Endothelial cell of umbilical vein (primary cell): ENCODE results near the gene DAB2IP. TPM values are rescaled to one million over a fixed set of nuclear protein-coding genes. Genes with fewer than 3 reads are reported as not detected.

Experiments used
- BruUV-seq: library from RNA; stranded (reverse); fragments of 400-500 nt; replicated peaks from 2 replicates; lab custom pipeline; 2021; lab: Mats Ljungman, UMichigan
- CTCF ChIA-PET: fragments of 300-600, 350-600 bp; sonication (Branson Sonifier 250); formaldehyde crosslinking; loops from one replicate; lab custom pipeline; 2021; ENCODE audit warnings: antibody characterized with exemption, inconsistent platforms; lab: Charles Lee
- POLR2A ChIA-PET: fragments of 300-600, 350-600 bp; sonication (Branson Sonifier 250); formaldehyde crosslinking; loops from one replicate; lab custom pipeline; 2021; ENCODE audit warnings: antibody characterized with exemption, inconsistent platforms; lab: Charles Lee
- DNase-seq: peaks from one replicate; pipeline ENCODE4 v3.0.0-alpha.2; 2011; ENCODE audit warnings: low read depth, low spot score
- FAIRE-seq: peaks from 2 replicates; lab custom pipeline; 2011; peaks lifted over from hg19 to GRCh38; lab: Jason Lieb, UNC
- H2AFZ ChIP-seq: 2 replicates; pipeline ENCODE4 v1.6.0; 2012; ENCODE audit warnings: low read depth, low read length, control low read depth, inconsistent platforms
- H3K27ac ChIP-seq: 2 replicates; pipeline ENCODE4 v1.5.1; 2011; ENCODE audit warnings: low read depth, mild to moderate bottlenecking, control low read depth, low read length, moderate library complexity; ENCODE audit not compliant: insufficient read depth
- H3K27me3 ChIP-seq, 2 experiments: 2 replicates each; pipeline versions ENCODE4 v1.6.0 to v1.6.1; 2011; ENCODE audit warnings: low read length in 2 of 2, mixed read lengths in 1 of 2; ENCODE audit not compliant: control insufficient read depth in 2 of 2, insufficient read depth in 2 of 2
- H3K36me3 ChIP-seq, 2 experiments: 2 replicates in 1 of 2; 3 replicates in 1 of 2; pipeline ENCODE4 v1.5.1; 2011; ENCODE audit warnings: low read length in 2 of 2, mild to moderate bottlenecking in 1 of 2, moderate library complexity in 1 of 2; ENCODE audit not compliant: control insufficient read depth in 2 of 2, insufficient read depth in 2 of 2; ENCODE audit errors: extremely low read depth in 1 of 2
- H3K4me1 ChIP-seq: 3 replicates; pipeline ENCODE4 v1.5.1; 2011; ENCODE audit warnings: mild to moderate bottlenecking, low read length; ENCODE audit not compliant: control insufficient read depth, insufficient read depth; ENCODE audit errors: extremely low read depth
- H3K4me2 ChIP-seq: 2 replicates; pipeline ENCODE4 v1.6.1; 2011; ENCODE audit warnings: low read length, control low read depth, mixed read lengths; ENCODE audit not compliant: insufficient read depth
- H3K4me3 ChIP-seq, 3 experiments: fragments of 200-600 bp in 1 of 3; sonication (generic), shearing (Covaris generic) in 1 of 3; replicated peaks in 1 of 3; 2 replicates each; pipeline ENCODE4 v1.5.1; 2011 to 2016; ENCODE audit warnings: control low read depth in 3 of 3, low read length in 3 of 3, mild to moderate bottlenecking in 2 of 3, inconsistent platforms in 1 of 3, low read depth in 1 of 3, moderate library complexity in 1 of 3; ENCODE audit not compliant: insufficient read depth in 1 of 3
- H3K79me2 ChIP-seq: 2 replicates; pipeline ENCODE4 v1.6.0; 2012; ENCODE audit warnings: low read length, inconsistent platforms; ENCODE audit not compliant: control insufficient read depth, insufficient read depth
- H3K9ac ChIP-seq: replicated peaks from 2 replicates; pipeline ENCODE3; 2011; ENCODE audit warnings: low read length, control low read depth; ENCODE audit not compliant: insufficient read depth; ENCODE audit errors: extremely low read depth
- H3K9me1 ChIP-seq: replicated peaks from 3 replicates; pipeline ENCODE4 v1.6.0; 2011; ENCODE audit warnings: mild to moderate bottlenecking, low read length; ENCODE audit not compliant: control insufficient read depth, insufficient read depth; ENCODE audit errors: extremely low read depth
- H3K9me3 ChIP-seq: replicated peaks from 2 replicates; pipeline ENCODE4 v1.5.1; 2012; ENCODE audit warnings: low read length, inconsistent platforms; ENCODE audit not compliant: control insufficient read depth, insufficient read depth
- H4K20me1 ChIP-seq: replicated peaks from 2 replicates; pipeline ENCODE3; 2011; ENCODE audit warnings: mild to moderate bottlenecking, low read length; ENCODE audit not compliant: control insufficient read depth, insufficient read depth; ENCODE audit errors: extremely low read depth
- EZH2 ChIP-seq: IDR thresholded peaks from 2 replicates; pipeline ENCODE4 v1.6.1; 2012; ENCODE audit warnings: borderline replicate concordance, low read depth, mild to moderate bottlenecking, moderate library complexity, low read length, inconsistent platforms; ENCODE audit not compliant: severe bottlenecking
- FOS ChIP-seq: IDR thresholded peaks from 2 replicates; pipeline ENCODE4 v1.6.1; 2011; ENCODE audit warnings: mild to moderate bottlenecking, low read length, moderate library complexity, borderline replicate concordance; ENCODE audit not compliant: insufficient read depth
- GATA2 ChIP-seq: IDR thresholded peaks from 2 replicates; pipeline ENCODE4 v1.7.0; 2011; ENCODE audit warnings: low read depth, mild to moderate bottlenecking, moderate library complexity, mixed read lengths, low read length; ENCODE audit not compliant: insufficient read length, insufficient read depth
- JUN ChIP-seq: IDR thresholded peaks from 2 replicates; pipeline ENCODE4 v1.6.1; 2011; ENCODE audit warnings: borderline replicate concordance, low read depth; ENCODE audit not compliant: insufficient read length, insufficient read depth
- MYC ChIP-seq: IDR thresholded peaks from one replicate; pipeline ENCODE4 v1.6.1; 2011; ENCODE audit warnings: mild to moderate bottlenecking, low read depth, low read length
- POLR2A ChIP-seq: IDR thresholded peaks from 2 replicates; pipeline ENCODE4 v1.6.1; 2012; ENCODE audit warnings: low read depth, mild to moderate bottlenecking, control low read depth, low read length
- POLR2AphosphoS5 ChIP-seq: IDR thresholded peaks from 2 replicates; pipeline ENCODE4 v1.6.1; 2012; ENCODE audit warnings: low read depth, mild to moderate bottlenecking, control low read depth, low read length, moderate library complexity; ENCODE audit not compliant: insufficient read depth
- dilution Hi-C: fragments of 300-500 bp; cut with MboI; formaldehyde crosslinking; loops from one replicate; pipeline ENCODE4 v1.15.0; 2019; ENCODE audit warnings: low sequenced_read_pairs; ENCODE audit not compliant: extremely low pct_ligation_motif_present
- intact Hi-C: fragments of 100-400 bp; cut with micrococcal nuclease; formaldehyde crosslinking; loops from one replicate; pipeline ENCODE4 v1.10.0; 2022
- polyA plus RNA-seq, 4 experiments: library from polyadenylated mRNA; depleted of rRNA in 3 of 4; stranded (reverse) in 3 of 4; unstranded in 1 of 4; fragments of >200 nt; gene quantifications; 2 replicates each; pipeline versions ENCODE4 v1.2.1 to v1.2.3, GENCODE V29; 2011 to 2012; ENCODE audit warnings: missing spikeins in 1 of 4
- total RNA-seq: library from RNA; stranded (reverse); gene quantifications from 2 replicates; pipeline ENCODE4 v1.2.3, GENCODE V29; 2021
- TF ChIP-seq, protein P1 (sequence below), 2 donors: IDR thresholded peaks; 1 replicate in 1 of 2; 2 replicates in 1 of 2; pipeline ENCODE4 v1.5.1; 2011; ENCODE audit warnings: low read length in 2 of 2, mild to moderate bottlenecking in 2 of 2, moderate library complexity in 2 of 2, control low read depth in 1 of 2, inconsistent platforms in 1 of 2, low read depth in 1 of 2; ENCODE audit not compliant: insufficient read depth in 1 of 2; ENCODE audit errors: extremely low read depth in 1 of 2
- TF ChIP-seq, protein P2 (sequence below): IDR thresholded peaks from 2 replicates; pipeline ENCODE4 v1.6.1; 2011; ENCODE audit not compliant: insufficient read depth, insufficient read length

Gene DAB2IP
- total and polyA plus RNA-seq, 2 donors (not counting 3 experiments of a cell fraction or from before 2014, with no cell fraction given), result 29.2 to 53.6 TPM

DNA sequence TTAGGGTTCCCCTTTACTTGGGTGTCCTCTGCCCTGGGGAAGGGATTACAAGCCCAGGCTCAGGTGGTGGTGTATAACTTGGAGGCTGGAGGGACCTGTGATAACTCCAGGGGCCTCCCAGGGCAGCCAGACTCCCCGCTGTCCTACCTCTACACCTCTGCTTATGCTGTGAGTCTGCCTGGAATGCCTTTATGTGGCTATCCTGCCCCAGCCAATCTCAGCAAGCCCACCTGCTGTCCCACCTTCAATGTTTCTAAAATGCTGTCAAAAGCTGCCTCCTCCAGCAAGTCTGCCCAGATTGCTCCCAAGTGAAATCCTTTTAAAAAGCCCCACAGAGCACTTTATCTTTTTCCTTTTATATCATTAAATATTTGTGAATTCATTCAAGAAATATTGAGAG is 39.3 kb downstream of the DAB2IP start:
- no peaks in the 10 kb centered on the region for H4K20me1 ChIP-seq
- no peak overlapping the region for H3K4me3 ChIP-seq
- no peak for FAIRE-seq
- no peaks in the 10 kb centered on the region for H3K9me3 ChIP-seq
- no peaks in the 10 kb centered on the region for H3K79me2 ChIP-seq
- no peak overlapping the region for H2AFZ ChIP-seq
- intact Hi-C loops (loop anchor here (1.0 kb wide), 1 partner anchor 18 kb away; no protein-coding TSS in a partner anchor), dilution Hi-C loops (no loop called here)
- H3K4me1 ChIP-seq, result no peaks in the 10 kb centered on the region
- no peak overlapping the region for H3K4me2 ChIP-seq
- no peaks in the 10 kb centered on the region for H3K36me3 ChIP-seq
- DNase-seq, result no peak
- H3K9me1 ChIP-seq, result no peaks in the 10 kb centered on the region
- no peak overlapping the region for H3K27ac ChIP-seq
- POLR2A ChIA-PET, result no interaction called here
- H3K27me3 ChIP-seq, result no peaks in the 10 kb centered on the region
- CTCF ChIA-PET, result interaction anchor here (1.3 to 4.0 kb wide), 4 partner anchors 50 to 293 kb away, joined by 3 to 21 read pairs (median 6); no protein-coding TSS in a partner anchor
- no peak overlapping the region for H3K9ac ChIP-seq
- no peak for TF ChIP-seq JUN
- TF ChIP-seq, protein P1, sequence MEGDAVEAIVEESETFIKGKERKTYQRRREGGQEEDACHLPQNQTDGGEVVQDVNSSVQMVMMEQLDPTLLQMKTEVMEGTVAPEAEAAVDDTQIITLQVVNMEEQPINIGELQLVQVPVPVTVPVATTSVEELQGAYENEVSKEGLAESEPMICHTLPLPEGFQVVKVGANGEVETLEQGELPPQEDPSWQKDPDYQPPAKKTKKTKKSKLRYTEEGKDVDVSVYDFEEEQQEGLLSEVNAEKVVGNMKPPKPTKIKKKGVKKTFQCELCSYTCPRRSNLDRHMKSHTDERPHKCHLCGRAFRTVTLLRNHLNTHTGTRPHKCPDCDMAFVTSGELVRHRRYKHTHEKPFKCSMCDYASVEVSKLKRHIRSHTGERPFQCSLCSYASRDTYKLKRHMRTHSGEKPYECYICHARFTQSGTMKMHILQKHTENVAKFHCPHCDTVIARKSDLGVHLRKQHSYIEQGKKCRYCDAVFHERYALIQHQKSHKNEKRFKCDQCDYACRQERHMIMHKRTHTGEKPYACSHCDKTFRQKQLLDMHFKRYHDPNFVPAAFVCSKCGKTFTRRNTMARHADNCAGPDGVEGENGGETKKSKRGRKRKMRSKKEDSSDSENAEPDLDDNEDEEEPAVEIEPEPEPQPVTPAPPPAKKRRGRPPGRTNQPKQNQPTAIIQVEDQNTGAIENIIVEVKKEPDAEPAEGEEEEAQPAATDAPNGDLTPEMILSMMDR (IDR thresholded peaks at IDR 0.05; ENCODE audit: extremely low read depth in 1 of 2, insufficient read depth in 1 of 2, low read depth in 1 of 2, low read length in 2 of 2), result no peak
- BruUV-seq, result no TSS peak

DNA sequence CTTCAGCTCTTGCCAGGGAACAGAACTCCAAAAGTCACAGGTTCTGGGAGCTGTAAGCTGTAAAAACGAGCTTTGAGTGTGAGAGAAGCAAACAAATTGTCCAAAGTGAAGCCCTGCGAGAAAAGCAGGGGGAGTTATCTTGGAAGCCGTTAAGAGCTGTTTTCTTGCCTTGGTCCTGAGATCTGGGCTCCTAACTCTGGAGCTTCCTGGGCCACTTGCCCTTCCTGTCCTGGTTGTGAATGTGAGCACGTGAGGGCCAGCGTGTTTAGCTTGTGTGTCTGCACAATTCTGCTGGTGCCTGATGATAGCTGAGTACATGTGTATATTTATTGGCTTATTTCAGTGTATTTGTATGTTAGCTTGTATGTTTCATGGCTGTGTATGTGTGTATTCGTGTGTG is 40.5 kb downstream of the DAB2IP start:
- FAIRE-seq (no peak), DNase-seq (no peak)
- CTCF ChIA-PET, result interaction anchor here (0.7 to 4.0 kb wide), 10 partner anchors 8 to 314 kb away, joined by 3 to 21 read pairs (median 4); no protein-coding TSS in a partner anchor
- Histone ChIP-seq H3K27me3 (no peaks in the 10 kb centered on the region), H3K9me3 (no peaks in the 10 kb centered on the region), H4K20me1 (no peaks in the 10 kb centered on the region), H3K9ac (no peak overlapping the region), H3K36me3 (no peaks in the 10 kb centered on the region), H3K9me1 (no peaks in the 10 kb centered on the region), H2AFZ (no peak overlapping the region), H3K4me1 (no peaks in the 10 kb centered on the region), H3K4me3 (no peak overlapping the region), H3K79me2 (no peaks in the 10 kb centered on the region), H3K27ac (no peak overlapping the region), H3K4me2 (no peak overlapping the region)
- dilution Hi-C loops (no loop called here), intact Hi-C loops (no loop called here)
- no TSS peak for BruUV-seq
- TF ChIP-seq FOS (no peak), EZH2 (no peak), JUN (no peak), POLR2A (no peak), GATA2 (no peak), POLR2AphosphoS5 (no peak), MYC (no peak)
- TF ChIP-seq, protein P1 (IDR thresholded peaks at IDR 0.05; ENCODE audit: extremely low read depth in 1 of 2, insufficient read depth in 1 of 2, low read depth in 1 of 2, low read length in 2 of 2), result no peak
- TF ChIP-seq, protein P2, sequence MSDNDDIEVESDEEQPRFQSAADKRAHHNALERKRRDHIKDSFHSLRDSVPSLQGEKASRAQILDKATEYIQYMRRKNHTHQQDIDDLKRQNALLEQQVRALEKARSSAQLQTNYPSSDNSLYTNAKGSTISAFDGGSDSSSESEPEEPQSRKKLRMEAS, result no peak
- POLR2A ChIA-PET, result no interaction called here
